Bronchial epithelial cell (primary cell): ENCODE data around the gene BMP6. TPM values are rescaled to one million over a fixed set of nuclear protein-coding genes. Genes with fewer than 3 reads are reported as not detected.
"Not testable (repeated sequence)": the region's sequence is repeated elsewhere in the genome, so short reads cannot be mapped to it uniquely, and the experiment has no call there.

Experiments
- DNase-seq: peaks from one replicate; pipeline ENCODE4 v3.0.0-alpha.2; 2010; ENCODE audit warnings: low read depth
- FAIRE-seq: peaks from 2 replicates; lab custom pipeline; 2011; peaks lifted over from hg19 to GRCh38; lab: Jason Lieb, UNC
- H3K27me3 ChIP-seq: 2 replicates; pipeline ENCODE4 v1.5.1; 2011; ENCODE audit warnings: low read length; ENCODE audit not compliant: control insufficient read depth, insufficient read depth
- H3K36me3 ChIP-seq: 2 replicates; pipeline ENCODE4 v1.5.1; 2011; ENCODE audit warnings: low read length; ENCODE audit not compliant: control insufficient read depth, insufficient read depth
- H3K4me3 ChIP-seq: 2 replicates; pipeline ENCODE4 v1.5.1; 2011; ENCODE audit warnings: mild to moderate bottlenecking, low read depth, low read length, control low read depth
- total RNA-seq: library from RNA; depleted of rRNA; stranded (reverse); fragments of >200 nt; gene quantifications from 2 replicates; pipeline ENCODE4 v1.2.1, GENCODE V29; 2014
- TF ChIP-seq, protein P1 (sequence below): IDR thresholded peaks from 2 replicates; pipeline ENCODE4 v1.5.1; 2011; ENCODE audit warnings: mild to moderate bottlenecking, moderate library complexity, low read length, control low read depth, inconsistent platforms; ENCODE audit not compliant: insufficient read depth, severe bottlenecking

The BMP6 gene
- total RNA-seq, 1 donor from 2014 or later = 2.6 TPM

DNA sequence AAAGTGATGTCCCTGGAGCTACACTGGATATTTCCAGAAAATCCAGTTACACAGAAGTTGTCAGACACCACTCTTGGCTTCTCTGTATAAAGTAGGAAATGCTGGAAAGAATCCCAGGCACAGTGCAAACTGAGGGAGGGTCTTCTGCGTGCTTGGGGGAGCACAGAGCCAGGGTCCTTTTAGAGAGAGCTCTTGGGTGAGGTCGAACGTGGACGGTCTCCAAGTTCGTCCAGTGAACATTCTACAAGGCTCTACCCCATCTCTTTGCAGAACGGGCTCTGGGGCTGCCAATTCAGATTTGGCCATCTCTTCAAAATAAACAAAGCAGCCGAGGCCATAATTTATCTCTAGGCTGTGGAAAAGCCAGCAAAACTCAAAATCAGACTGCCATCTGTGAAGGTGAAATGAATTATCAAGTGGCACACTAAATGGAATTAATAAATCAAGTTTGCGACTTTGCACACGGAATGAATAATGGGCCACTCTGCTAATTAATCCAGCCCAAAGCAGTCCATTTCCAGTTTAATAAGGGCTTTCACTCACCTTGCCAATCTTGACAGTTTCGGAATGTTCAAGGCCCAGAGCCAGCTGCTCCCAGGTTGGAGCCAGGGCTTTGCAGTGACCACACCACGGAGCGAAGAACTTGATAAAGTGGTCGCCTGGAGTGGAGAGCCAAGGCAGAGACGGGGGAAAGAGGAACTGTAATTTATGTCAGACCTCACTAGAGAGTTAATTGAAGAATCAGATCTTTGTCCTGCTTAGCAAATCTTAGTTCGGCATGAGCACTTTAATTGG lies 165.4 kb downstream of the BMP6 start:
- no peak for FAIRE-seq
- no peak for DNase-seq
- TF ChIP-seq, protein P1, sequence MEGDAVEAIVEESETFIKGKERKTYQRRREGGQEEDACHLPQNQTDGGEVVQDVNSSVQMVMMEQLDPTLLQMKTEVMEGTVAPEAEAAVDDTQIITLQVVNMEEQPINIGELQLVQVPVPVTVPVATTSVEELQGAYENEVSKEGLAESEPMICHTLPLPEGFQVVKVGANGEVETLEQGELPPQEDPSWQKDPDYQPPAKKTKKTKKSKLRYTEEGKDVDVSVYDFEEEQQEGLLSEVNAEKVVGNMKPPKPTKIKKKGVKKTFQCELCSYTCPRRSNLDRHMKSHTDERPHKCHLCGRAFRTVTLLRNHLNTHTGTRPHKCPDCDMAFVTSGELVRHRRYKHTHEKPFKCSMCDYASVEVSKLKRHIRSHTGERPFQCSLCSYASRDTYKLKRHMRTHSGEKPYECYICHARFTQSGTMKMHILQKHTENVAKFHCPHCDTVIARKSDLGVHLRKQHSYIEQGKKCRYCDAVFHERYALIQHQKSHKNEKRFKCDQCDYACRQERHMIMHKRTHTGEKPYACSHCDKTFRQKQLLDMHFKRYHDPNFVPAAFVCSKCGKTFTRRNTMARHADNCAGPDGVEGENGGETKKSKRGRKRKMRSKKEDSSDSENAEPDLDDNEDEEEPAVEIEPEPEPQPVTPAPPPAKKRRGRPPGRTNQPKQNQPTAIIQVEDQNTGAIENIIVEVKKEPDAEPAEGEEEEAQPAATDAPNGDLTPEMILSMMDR = no peak
- Histone ChIP-seq H3K4me3 (no peak overlapping the region), H3K36me3 (peaks cover 40% of the 10 kb centered on the region), H3K27me3 (no peaks in the 10 kb centered on the region)

DNA sequence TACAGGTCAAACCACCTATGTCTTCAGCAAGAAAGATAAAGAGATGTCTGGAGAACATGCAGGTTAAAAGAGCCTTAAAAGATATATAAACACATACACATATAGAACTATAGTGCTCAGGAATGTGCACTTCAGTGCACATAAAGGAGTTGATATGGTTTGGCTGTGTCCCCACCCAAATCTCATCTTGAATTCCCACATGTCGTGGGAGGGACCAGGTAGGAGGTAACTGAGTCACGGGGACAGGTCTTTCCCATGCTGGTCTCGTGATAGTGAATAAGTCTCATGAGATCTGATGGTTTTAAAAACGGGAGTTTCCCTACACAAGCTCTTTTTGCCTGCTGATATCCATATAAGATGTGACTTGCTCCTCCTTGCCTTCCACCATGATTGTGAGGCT lies 166.5 kb downstream of the BMP6 start:
- peaks cover 42% of the 10 kb centered on the region for H3K36me3 ChIP-seq
- not testable (repeated sequence) for DNase-seq, H3K27me3 ChIP-seq, H3K4me3 ChIP-seq, FAIRE-seq

DNA sequence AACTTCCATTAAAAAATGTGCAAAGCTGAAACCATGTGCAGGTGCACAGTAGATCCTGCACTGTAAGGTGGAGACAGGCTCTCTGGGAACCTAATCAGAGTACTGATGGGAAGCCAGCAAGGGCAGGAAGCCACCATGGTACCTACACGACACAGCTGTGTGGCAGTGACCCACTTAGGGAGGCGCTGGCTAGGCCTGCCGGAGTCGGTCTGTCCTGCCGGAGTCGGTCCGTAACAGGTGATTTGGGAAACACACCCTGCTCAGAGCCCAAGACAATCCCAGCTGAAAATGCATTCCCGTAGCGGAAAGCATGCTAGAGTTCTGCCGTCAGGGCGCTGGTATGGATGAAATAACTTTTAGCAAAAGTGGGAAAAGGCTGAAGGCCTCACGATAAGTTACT lies 167.4 kb downstream of the BMP6 start:
- no peaks in the 10 kb centered on the region for H3K27me3 ChIP-seq
- H3K4me3 ChIP-seq = no peak overlapping the region
- TF ChIP-seq, protein P1 = no peak
- no peak for DNase-seq
- FAIRE-seq = no peak
- peaks cover 42% of the 10 kb centered on the region for H3K36me3 ChIP-seq

DNA sequence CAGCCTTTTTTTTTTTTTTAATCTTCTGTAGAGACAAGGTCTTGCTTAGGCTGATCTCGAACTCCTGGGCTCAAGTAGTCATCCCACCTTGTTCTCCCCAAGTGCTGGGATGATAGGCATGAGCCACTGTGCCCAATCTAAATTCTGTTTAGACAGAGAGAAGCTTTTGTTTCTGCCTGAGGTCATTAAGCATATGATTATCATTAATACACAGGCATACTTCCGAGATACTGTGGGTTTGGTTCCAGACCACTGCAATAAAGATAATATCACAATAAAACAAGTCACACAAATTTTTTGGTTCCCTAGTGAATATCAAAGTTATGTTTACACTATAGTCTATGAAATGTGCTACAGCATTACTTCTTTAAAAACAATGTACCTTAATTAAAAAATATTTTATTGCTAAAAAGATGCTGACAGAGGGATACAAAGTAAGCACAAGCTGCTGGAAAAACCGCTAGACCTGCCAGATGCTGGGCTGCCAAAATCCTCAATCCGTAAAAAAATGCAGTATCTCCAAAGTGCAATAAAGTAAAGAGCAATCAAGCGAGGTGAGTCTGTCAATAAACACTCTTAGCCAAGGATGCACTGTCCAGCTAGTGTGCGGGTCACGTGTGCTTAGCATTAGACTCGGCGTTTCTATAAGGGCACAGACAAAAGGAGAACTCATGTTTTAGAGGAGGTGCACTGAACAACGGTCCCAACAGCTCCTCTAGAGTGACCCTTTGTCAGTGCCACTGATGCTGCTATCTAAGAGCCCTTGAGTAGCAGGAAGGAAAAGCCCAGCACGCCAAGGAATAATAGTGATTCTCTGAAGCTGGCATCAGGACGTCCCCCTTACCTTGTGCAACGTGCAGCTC lies 168.6 kb downstream of the BMP6 start:
- Histone ChIP-seq H3K4me3 (no peak overlapping the region), H3K27me3 (no peaks in the 10 kb centered on the region), H3K36me3 (peaks cover 42% of the 10 kb centered on the region)
- TF ChIP-seq, protein P1 = no peak
- no peak for DNase-seq
- FAIRE-seq = no peak

DNA sequence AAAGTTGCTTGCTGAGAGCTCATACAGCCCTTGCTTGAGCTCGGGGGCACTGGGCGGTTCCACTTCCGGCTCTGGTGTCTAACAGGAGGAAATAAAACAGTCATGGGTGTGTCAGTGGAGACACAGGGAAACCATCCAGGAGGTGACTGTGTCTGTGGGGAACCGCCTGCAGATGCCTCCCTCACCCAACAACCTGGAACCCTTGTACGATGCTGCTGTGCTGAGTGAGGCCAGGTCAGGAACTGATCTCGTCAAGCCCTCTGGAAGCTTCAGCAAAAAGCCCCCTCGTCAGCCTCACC lies 169.2 kb downstream of the BMP6 start:
- H3K36me3 ChIP-seq = peaks cover 42% of the 10 kb centered on the region
- TF ChIP-seq, protein P1 = no peak
- H3K4me3 ChIP-seq = no peak overlapping the region
- H3K27me3 ChIP-seq = no peaks in the 10 kb centered on the region
- DNase-seq (no peak), FAIRE-seq (no peak)

DNA sequence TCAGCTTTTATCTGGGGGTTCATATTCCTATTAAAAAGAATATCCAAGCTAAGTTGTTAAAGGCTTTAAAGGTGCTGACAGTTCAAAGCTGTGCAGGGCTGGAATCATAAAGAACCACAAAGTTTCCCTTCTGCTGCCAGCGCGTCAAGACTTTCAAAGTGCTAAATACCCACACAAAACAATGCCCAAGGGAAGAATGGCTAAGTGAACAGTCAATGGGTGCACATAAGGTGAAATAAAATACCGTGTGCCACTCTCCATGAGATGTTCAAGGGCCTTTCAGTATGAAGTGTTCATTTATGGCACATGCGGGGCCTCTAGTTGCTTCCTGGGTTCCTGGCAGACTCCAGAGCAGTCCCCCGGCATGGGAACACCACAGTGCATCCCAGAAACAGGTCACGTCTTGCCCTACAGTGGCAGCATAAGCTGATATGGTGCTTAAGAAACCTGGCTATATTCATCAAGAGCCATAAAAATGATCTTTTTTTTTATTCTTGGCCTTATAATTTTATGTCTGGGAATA lies 170.6 kb downstream of the BMP6 start:
- Histone ChIP-seq H3K4me3 (no peak overlapping the region), H3K36me3 (peaks cover 38% of the 10 kb centered on the region), H3K27me3 (no peaks in the 10 kb centered on the region)
- DNase-seq (no peak), FAIRE-seq (no peak)
- TF ChIP-seq, protein P1 = no peak
